HepG2 (cell line): ENCODE measurements around the gene EHD4. TPM values are rescaled to one million over a fixed set of nuclear protein-coding genes. Genes with fewer than 3 reads are reported as not detected.

Experiments used
- ATAC-seq: fragments of 200-7000 bp; cut with Tn5 transposase; 3 replicates; pipeline ENCODE4 v1.9.1; 2020; ENCODE audit warnings: mild to moderate bottlenecking, moderate library complexity
- BruUV-seq: library from RNA; stranded (reverse); fragments of 400-500 nt; replicated peaks from 2 replicates; lab custom pipeline; 2021; lab: Mats Ljungman, UMichigan
- CTCF ChIA-PET: fragments of 300-600 bp; formaldehyde crosslinking; extraction: SDS; loops from one replicate; lab custom pipeline; 2021; ENCODE audit warnings: low total read pairs, inconsistent platforms, low intra/inter-chr PET ratio; lab: Yijun Ruan, JAX
- POLR2A ChIA-PET: fragments of 350-600 bp; sonication (Branson Sonifier 250); formaldehyde crosslinking; loops from one replicate; lab custom pipeline; 2020; ENCODE audit warnings: antibody characterized with exemption, inconsistent platforms; lab: Yijun Ruan, JAX
- DNase-seq: peaks from one replicate; pipeline ENCODE4 v3.0.0-alpha.2; 2015; ENCODE audit warnings: low spot score
- FAIRE-seq: peaks from 3 replicates; lab custom pipeline; 2011; peaks lifted over from hg19 to GRCh38; lab: Jason Lieb, UNC
- H2AFZ ChIP-seq: one replicate; pipeline ENCODE4 v1.6.1; 2011; ENCODE audit warnings: low read length, inconsistent platforms
- H3K27ac ChIP-seq: fragments of 300-600 bp; 3 replicates; pipeline ENCODE4 v1.8.0; 2011; ENCODE audit warnings: mixed run types, mild to moderate bottlenecking, mixed read lengths, low read length, inconsistent platforms; ENCODE audit not compliant: insufficient read depth; ENCODE audit errors: extremely low read length
- H3K27me3 ChIP-seq, 2 experiments: fragments of 200-600 bp in 1 of 2; 2 replicates in 1 of 2; 3 replicates in 1 of 2; pipeline versions ENCODE4 v1.6.0 to v1.8.0; 2011; ENCODE audit warnings: low read length in 2 of 2, mild to moderate bottlenecking in 2 of 2, moderate library complexity in 2 of 2, inconsistent platforms in 1 of 2; ENCODE audit not compliant: insufficient read depth in 2 of 2, control insufficient read depth in 1 of 2
- H3K36me3 ChIP-seq, 2 experiments: fragments of 200-600 bp in 1 of 2; replicated peaks in 1 of 2; 2 replicates in 1 of 2; 3 replicates in 1 of 2; pipeline versions ENCODE4 v1.5.1 to v1.8.0; 2011; ENCODE audit warnings: low read length in 2 of 2, inconsistent platforms in 1 of 2; ENCODE audit not compliant: insufficient read depth in 2 of 2, control insufficient read depth in 1 of 2
- H3K4me1 ChIP-seq: 2 replicates; pipeline ENCODE4 v1.5.1; 2012; ENCODE audit warnings: low read length, inconsistent platforms; ENCODE audit not compliant: insufficient read depth
- H3K4me2 ChIP-seq: 2 replicates; pipeline ENCODE4 v1.6.0; 2011; ENCODE audit warnings: low read depth, low read length, inconsistent platforms
- H3K4me3 ChIP-seq, 3 experiments: fragments of 200-600 bp in 1 of 3; sonication (generic), shearing (Covaris generic) in 1 of 3; replicated peaks in 1 of 3; 2 replicates each; pipeline ENCODE4 v1.5.1; 2011 to 2016; ENCODE audit warnings: low read length in 3 of 3, inconsistent platforms in 2 of 3, low read depth in 2 of 3, mild to moderate bottlenecking in 2 of 3, control low read depth in 1 of 3, mixed read lengths in 1 of 3; ENCODE audit not compliant: insufficient read depth in 1 of 3
- H3K79me2 ChIP-seq: one replicate; pipeline ENCODE4 v1.6.1; 2011; ENCODE audit warnings: low read length, inconsistent platforms; ENCODE audit not compliant: insufficient read depth
- H3K9ac ChIP-seq: 2 replicates; pipeline ENCODE4 v1.6.0; 2011; ENCODE audit warnings: mild to moderate bottlenecking, low read depth, low read length, inconsistent platforms; ENCODE audit not compliant: insufficient read depth
- H3K9me3 ChIP-seq: 2 replicates; pipeline ENCODE4 v1.5.1; 2012; ENCODE audit warnings: mild to moderate bottlenecking, low read length
- H4K20me1 ChIP-seq: 2 replicates; pipeline ENCODE4 v1.6.0; 2011; ENCODE audit warnings: inconsistent platforms, mild to moderate bottlenecking, low read length, moderate library complexity; ENCODE audit not compliant: insufficient read depth
- AGO1 ChIP-seq: fragments of 200-400 bp; formaldehyde crosslinking; IDR thresholded peaks from 2 replicates; pipeline ENCODE4 v1.6.1; 2017; ENCODE audit warnings: mild to moderate bottlenecking, low read depth, low read length, moderate library complexity; ENCODE audit not compliant: poor library complexity, severe bottlenecking
- ARNTL ChIP-seq: sonication (generic); formaldehyde crosslinking; IDR thresholded peaks from 2 replicates; pipeline ENCODE4 v1.4.0; 2020; ENCODE audit warnings: mild to moderate bottlenecking, missing genetic modification reagents
- FOSL1 ChIP-seq: sonication (generic); formaldehyde crosslinking; IDR thresholded peaks from 2 replicates; pipeline ENCODE4 v1.9.0; 2021; ENCODE audit warnings: missing genetic modification reagents, borderline replicate concordance
- MLX ChIP-seq: IDR thresholded peaks from 2 replicates; pipeline ENCODE4 v1.6.1; 2016
- PBX3 ChIP-seq: sonication (generic); formaldehyde crosslinking; IDR thresholded peaks from 2 replicates; pipeline ENCODE4 v1.8.1; 2023; ENCODE audit warnings: missing genetic modification reagents, inconsistent platforms, borderline replicate concordance
- SRF ChIP-seq: IDR thresholded peaks from 2 replicates; pipeline ENCODE4 v1.6.1; 2011; ENCODE audit warnings: mild to moderate bottlenecking, low read depth, low read length, moderate library complexity
- STAG1 ChIP-seq: sonication (generic); formaldehyde crosslinking; IDR thresholded peaks from 2 replicates; pipeline ENCODE4 v1.4.0; 2020; ENCODE audit warnings: missing genetic modification reagents
- TGIF2 ChIP-seq: IDR thresholded peaks from 2 replicates; pipeline ENCODE4 v1.6.1; 2016; ENCODE audit warnings: control low read depth, missing compliant biosample characterization
- ZBTB25 ChIP-seq: IDR thresholded peaks from 2 replicates; pipeline ENCODE4 v1.6.1; 2018; ENCODE audit warnings: missing genetic modification reagents
- ZBTB44 ChIP-seq: sonication (generic); formaldehyde crosslinking; IDR thresholded peaks from 2 replicates; pipeline ENCODE4 v1.4.0; 2020; ENCODE audit warnings: missing genetic modification reagents
- ZFP36L2 ChIP-seq: sonication (generic); formaldehyde crosslinking; IDR thresholded peaks from 2 replicates; pipeline ENCODE4 v1.4.0; 2020; ENCODE audit warnings: missing genetic modification reagents
- ZNF234 ChIP-seq: sonication (generic); formaldehyde crosslinking; conservative IDR thresholded peaks from 2 replicates; pipeline ENCODE4 v1.5.1; 2020; ENCODE audit warnings: mild to moderate bottlenecking, missing genetic modification reagents
- ZNF350 ChIP-seq: sonication (generic); formaldehyde crosslinking; IDR thresholded peaks from 2 replicates; pipeline ENCODE4 v1.4.0; 2020; ENCODE audit warnings: mild to moderate bottlenecking, low read depth, missing genetic modification reagents, borderline replicate concordance
- ZNF362 ChIP-seq: sonication (generic); formaldehyde crosslinking; IDR thresholded peaks from 2 replicates; pipeline ENCODE4 v1.4.0; 2020; ENCODE audit warnings: missing genetic modification reagents, mild to moderate bottlenecking, borderline replicate concordance
- ZNF501 ChIP-seq: sonication (generic); formaldehyde crosslinking; IDR thresholded peaks from 2 replicates; pipeline ENCODE4 v1.5.1; 2020; ENCODE audit warnings: mild to moderate bottlenecking, moderate library complexity, missing genetic modification reagents
- WGBS: methylation state at CpG from one replicate; pipeline ENCODE4 v1.1.6; 2017; ENCODE audit warnings: low lambda C conversion rate; 5-methylcytosine and 5-hydroxymethylcytosine counted together
- in situ Hi-C: cut with HindIII; loops from 2 replicates; pipeline ENCODE4 v1.10.0; 2017; ENCODE audit warnings: low pct_unique_long_range_greater_than_20kb; ENCODE audit not compliant: extremely low pct_ligation_motif_present
- intact Hi-C: fragments of 100-400 bp; cut with micrococcal nuclease; formaldehyde crosslinking; loops from one replicate; pipeline ENCODE4 v1.10.0; 2022; ENCODE audit not compliant: unreplicated experiment
- polyA plus RNA-seq, 8 experiments: library from polyadenylated mRNA; depleted of rRNA in 3 of 8; stranded (reverse) in 7 of 8; unstranded in 1 of 8; fragments of >200 nt; fragmentation: Illumina TruSeq in 4 of 8; extraction: Trizol in 4 of 8; gene quantifications; 2 replicates each; pipeline versions ENCODE4 v1.2.1 to v1.2.3, GENCODE V29; 2011 to 2016; ENCODE audit warnings: low read depth in 4 of 8, missing spikeins in 1 of 8, mixed read lengths in 1 of 8; ENCODE audit not compliant: insufficient read depth in 1 of 8
- total RNA-seq, 5 experiments: library from RNA; depleted of rRNA; stranded (reverse); fragments of >200 nt; fragmentation: Illumina TruSeq; extraction: Trizol; gene quantifications; 2 replicates each; pipeline ENCODE4 v1.2.3, GENCODE V29; 2016; ENCODE audit warnings: low read depth in 1 of 5

The EHD4 gene
- total and polyA plus RNA-seq, 2 of the 13 experiments (the other 11 are each of a cell fraction or from before 2014, with no cell fraction given): 3.1 to 4.8 TPM

- H3K4me2 ChIP-seq: no peak overlapping the region
- no peak for ATAC-seq
- BruUV-seq: no TSS peak
- DNase-seq: no peak
- H3K4me3 ChIP-seq: no peak overlapping the region
- in situ Hi-C loops: no loop called here
- no peak overlapping the region for H3K27ac ChIP-seq
- H2AFZ ChIP-seq: no peak overlapping the region
- no peak for FAIRE-seq
- no peak for TF ChIP-seq ZNF350
- no peak for TF ChIP-seq ZNF234 (CRISPR knock-in tag)
- no peak for TF ChIP-seq ZBTB25
- TF ChIP-seq ZNF501 (CRISPR knock-in tag): no peak
- no peak for TF ChIP-seq SRF
- TF ChIP-seq FOSL1 (CRISPR knock-in tag): no peak
- no peak for TF ChIP-seq MLX (CRISPR knock-in tag)
- no peak for TF ChIP-seq STAG1 (CRISPR knock-in tag)
- no peak for TF ChIP-seq AGO1
- TF ChIP-seq ZBTB44 (CRISPR knock-in tag): no peak
- TF ChIP-seq ARNTL (CRISPR knock-in tag): no peak
- no peak for TF ChIP-seq ZNF362 (CRISPR knock-in tag)
- no peak for TF ChIP-seq TGIF2
- no peak for TF ChIP-seq PBX3 (CRISPR knock-in tag)
- no peak for TF ChIP-seq ZFP36L2 (CRISPR knock-in tag)
- TF ChIP-seq, all 625 proteins: peak for 0
- ChIA-PET CTCF (no interaction called here), POLR2A (no interaction called here)
- Histone ChIP-seq H3K79me2 (no peaks in the 10 kb centered on the region), H3K36me3 (peaks cover 1 to 5% of the 10 kb centered on the region in 2 experiments; a peak in 2 of 5 replicates), H3K9me3 (no peaks in the 10 kb centered on the region), H3K4me1 (peaks cover 16% of the 10 kb centered on the region), H4K20me1 (no peaks in the 10 kb centered on the region), H3K27me3 (no peaks in the 10 kb centered on the region), H3K9ac (no peak overlapping the region)
- 90% methylated on average over 6 of the region's 6 CpGs for WGBS
- intact Hi-C loops: no loop called here
These were observed 27.1 kb downstream of the EHD4 start for GRCh38 chr15:41945221-41945620.
